NCI-H2196 (cell line): ENCODE results near the gene TMED1.

Experiments used
- DNase-seq: peaks from one replicate; lab custom pipeline; 2025; ENCODE audit not compliant: unreplicated experiment; lab: John Stamatoyannopoulos, UW

TMED1 gene

DNA sequence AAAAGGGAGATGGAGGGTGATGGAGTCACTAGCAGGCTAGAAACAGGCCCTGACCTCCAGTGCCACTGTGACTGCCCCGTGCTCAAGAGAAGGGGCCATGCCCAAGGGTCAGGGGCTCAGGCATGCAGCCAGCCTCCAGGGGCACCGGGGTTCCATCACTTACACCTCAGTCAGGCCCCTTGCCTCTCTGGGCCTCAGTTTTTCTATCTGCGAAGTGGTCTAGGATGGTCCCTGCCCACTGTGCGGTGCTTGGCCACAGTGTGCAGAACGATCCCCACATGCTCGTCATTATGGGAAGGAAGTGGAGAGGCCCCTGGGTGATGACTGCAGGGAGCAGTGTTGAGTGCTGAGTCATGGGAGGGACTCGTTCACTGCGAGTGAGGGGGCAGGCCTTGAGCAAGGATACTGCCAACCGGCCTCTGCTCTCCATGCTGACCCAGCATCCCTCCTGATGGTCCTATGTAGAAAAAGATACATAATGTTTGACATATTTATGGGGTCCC, 23.1 kb downstream of the TMED1 start:
- DNase-seq = no peak

DNA sequence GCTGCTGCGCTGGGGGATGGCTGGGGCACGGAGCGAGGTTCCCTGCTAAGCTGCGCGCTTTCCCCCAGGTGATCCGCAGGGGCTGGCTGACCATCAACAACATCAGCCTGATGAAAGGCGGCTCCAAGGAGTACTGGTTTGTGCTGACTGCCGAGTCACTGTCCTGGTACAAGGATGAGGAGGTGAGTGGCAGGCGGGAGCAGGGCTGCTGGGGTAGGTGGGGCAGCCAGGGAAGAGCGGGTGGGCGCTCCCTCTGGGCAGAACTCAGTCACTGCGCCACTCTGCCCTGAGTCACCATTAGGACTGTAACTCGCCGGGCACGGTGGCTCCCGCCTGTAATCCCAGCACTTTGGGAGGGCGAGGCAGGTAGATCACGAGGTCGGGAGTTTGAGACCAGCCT, 23.8 kb downstream of the TMED1 start:
- no peak for DNase-seq

DNA sequence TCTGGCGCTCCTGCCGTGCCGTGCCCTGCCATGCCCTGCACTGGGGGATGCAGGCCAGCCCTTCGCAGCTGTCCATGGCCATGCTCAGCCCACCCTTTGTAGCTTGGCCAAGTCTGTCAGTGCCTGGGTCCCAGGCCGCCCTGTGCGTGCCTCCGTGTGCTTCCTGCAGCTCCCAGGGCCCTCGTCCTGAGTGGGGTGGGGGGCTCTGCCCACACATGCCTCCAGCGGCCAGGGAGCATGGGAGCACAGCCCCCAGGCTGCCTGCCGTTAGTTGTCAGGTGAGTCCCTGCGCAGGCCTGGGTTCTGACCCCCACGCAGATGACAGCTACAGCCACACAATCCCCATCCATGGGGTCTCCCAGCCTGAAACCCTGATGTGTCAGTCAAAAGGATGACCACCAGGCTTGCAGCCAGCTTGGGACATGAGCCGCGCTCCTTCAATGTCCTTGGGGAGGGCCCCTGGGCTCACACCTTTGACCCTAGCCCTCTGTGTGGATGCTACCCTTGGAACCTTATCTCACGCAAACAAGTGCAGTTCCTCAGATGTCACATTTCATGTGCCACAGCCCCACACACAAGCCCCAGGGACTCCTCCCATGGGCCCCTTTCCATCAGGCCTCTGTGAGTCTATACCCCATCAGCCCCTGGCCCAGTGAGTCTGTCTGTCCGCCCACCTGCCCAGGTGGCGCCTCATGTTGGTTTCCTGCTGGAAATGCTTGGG, 24.5 kb downstream of the TMED1 start:
- DNase-seq = no peak

DNA sequence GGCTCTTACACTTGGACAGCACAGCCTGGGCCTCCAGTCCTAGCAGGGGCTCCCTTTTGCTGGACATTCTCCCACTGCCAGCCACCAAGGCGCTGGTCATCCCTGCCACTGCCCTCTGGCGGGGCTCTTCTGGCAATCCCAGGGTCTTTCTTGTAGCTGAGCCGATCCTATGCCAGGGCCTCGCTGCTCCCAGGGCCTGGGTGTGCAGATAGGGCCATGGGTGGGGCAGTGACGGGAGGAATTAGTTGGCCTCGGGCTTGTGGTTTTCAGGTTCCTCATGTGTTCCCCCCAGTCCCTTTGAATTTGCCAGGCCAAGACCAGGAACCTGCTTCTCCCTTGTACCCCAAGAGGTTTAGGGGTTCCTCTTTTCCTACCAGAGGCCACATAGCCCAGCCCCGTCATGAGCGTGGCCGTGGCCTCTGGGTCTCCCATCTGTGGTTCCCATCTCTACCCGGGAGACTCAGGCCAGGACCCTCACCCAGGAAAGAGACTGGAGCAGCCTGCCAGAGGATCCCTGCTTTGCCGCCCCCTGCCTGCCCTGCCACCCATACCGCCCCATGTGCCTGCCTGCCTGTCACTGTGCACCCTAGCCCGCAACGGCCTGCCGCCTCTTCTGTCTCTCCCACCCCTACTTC, 26.2 kb downstream of the TMED1 start:
- DNase-seq = no peak

- no peak for DNase-seq
Measured at GRCh38 chr19:10808937-10809649, 26.9 kb downstream of the TMED1 start.

DNA sequence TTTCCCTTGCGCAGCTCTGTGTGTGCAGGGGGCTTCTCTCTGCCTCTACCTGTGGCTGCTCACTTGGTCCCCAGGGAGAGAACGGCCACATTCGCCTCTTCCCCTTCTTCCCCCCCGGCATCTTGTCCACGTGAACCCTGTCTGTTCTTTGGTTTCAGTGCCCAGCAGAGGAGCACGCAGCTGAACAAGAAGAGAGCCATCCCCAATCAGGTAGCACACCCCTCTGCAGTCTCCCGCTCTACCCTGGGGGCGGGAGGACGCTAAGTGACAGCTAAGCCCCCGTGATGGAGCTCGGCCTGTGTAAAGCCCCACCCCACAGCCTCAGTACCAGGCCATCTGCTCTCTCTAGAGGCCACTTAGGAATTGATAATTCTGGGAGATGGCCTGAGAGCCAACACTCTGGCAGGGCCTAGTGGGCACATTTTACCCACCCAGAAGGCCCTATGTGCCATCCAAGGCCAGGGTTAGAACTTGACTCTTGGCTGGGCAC, 30.2 kb downstream of the TMED1 start:
- DNase-seq = no peak

GRCh38 chr19:10805065-10805757, 30.8 kb downstream of the TMED1 start:
- DNase-seq = no peak

GRCh38 chr19:10803252-10803651, 32.8 kb downstream of the TMED1 start:
- DNase-seq = no peak

DNA sequence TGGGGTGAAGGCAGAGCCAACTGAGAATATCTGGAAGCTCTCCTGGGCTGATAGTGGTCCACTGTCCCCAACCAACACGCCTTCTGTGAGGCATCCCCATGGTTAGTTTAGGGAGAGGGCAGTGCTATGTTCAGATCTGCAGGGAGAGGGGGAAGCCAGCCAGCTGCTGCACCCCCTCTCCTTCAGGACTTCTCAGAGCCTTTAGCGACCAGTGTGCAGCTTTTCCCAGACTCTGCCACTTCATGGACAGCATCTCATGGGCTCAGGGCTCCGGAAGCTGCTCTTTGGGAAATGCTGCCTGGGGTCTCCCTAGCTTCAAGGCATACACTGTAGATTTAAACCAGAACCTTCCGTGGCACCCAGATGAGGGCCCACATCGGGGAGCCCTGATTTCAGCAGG, 33.5 kb downstream of the TMED1 start:
- DNase-seq = no peak

DNA sequence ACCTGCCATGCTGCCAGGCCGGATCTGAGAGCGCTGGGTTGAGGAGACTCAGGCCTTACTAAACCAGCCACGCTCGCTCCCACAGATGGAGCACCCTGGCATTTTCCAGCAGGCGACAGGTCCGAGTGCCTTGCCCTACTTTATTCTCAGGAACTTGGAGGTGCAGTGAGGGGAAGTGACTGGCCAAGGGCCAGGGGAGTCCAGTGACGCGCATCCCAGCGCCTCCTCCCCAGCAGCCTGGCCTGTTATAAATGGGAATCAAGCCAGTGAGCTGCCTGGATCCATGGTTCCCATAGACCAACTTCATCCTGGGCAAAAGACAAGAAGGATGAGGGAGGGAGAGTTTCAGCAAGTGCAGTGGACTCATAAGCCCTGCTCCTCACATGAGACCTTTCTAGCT, 35.5 kb downstream of the TMED1 start:
- no peak for DNase-seq

DNA sequence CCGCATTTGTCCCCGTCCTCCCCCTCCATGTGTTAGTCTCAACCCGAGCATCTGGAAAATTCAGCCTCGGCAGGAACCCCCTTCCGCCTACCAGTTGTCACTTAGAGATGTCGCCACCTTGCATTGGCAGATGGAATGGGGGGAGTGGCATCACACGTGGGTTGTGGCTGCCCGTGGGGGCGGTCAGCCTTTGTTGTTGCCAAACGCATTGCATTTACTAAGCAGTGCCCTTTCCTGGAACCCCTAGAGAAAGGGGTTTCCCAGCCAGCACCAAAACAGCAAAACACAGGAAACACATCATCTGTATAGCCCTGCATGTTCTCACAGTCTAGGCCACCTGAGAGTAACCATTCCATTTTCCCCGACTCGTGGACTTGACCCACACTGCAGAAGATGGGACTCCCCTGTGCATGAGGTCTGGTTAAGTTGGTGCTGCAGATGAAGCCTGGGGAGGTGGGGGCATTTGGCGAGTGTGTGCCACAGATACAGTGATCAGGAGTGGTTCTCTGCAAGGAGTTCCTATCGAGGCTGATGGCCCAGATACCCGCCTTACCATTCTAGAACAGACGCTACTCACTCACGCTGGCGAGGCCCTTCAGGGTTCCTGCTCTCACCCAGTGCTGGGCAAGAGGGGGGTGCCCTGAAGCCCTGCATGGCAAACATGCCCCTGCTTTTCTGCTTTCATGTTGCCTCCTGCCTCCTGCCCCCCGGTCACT, 38.3 kb downstream of the TMED1 start:
- DNase-seq = no peak

DNA sequence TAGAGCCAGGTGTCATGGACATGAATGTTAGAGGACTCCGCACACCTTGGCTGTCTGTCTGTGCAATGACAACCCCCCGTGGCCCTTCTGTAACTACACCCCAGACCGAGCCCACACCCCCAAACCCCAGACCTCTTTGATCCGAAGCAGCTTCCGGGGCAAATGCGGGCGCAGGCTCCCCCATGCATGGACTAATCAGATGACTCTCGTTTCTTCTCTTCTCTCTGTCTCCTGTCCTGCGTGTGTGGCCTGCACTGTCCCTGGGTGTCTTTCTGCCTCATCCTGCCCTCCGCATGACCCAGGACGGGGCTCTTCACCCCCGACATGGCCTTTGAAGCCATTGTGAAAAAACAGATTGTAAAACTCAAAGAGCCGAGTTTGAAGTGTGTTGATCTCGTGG, 38.9 kb downstream of the TMED1 start:
- no peak for DNase-seq

GRCh38 chr19:10796653-10797052, 39.4 kb downstream of the TMED1 start:
- DNase-seq = no peak

DNA sequence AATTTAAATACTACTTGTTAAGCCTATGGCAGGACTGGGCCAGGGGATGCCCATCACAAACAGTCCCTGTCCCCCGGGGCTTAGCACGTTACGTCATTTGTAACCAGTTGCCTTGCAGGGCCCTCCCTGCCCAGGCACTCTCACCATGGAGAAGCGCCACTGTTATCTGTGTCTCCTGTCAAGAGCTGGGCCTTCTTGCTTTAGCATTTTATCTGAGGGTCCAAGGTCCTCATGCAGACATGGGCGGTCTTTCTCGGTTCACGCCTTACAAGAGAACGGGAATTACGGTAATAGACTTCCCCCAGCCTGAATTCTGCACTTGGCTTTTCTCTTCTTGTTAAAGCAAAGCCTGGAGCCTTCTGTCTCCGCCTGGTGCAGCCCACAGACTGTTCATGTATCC, 46.1 kb downstream of the TMED1 start:
- DNase-seq = no peak

DNA sequence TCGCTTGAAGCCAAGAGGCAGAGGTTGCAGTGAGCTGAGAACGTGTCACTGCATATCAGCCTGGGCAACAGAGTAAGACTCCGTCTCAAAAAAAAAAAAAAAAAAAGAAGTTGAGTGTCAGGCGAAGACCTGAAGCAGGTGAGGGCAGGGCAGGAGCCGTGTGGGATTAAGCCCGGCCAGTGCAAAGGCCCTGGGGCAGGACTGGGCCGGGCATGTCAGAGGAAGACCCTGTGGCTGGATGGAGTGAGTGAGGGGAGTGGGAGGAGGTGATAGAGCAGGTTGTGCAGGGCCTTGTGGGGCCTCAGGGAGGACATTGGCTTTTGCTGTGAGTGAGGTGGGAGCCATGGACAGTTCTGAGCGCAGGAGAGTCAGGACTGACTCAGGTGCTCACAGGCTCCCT, 47.9 kb downstream of the TMED1 start:
- DNase-seq = no peak

DNA sequence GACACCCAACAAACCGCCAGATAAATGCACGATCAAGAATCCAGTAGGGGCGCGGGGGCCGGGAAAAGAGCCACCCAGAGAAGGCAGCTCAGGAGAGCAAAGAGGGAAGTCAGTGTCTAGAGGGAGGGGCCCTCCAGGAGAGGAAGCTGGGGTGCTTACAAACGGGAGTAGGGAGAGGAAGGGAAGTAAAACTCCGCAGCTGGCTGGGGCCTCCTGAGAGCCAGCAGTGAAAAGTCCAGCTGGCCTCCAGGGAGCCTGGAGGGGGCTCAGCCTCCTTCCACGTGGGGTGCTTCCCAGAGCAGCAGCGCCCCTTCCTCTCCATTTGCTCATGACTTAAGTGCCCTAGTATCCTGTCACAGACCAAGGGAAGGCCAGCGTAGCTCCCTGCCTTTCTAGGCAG, 51.8 kb downstream of the TMED1 start:
- no peak for DNase-seq

DNA sequence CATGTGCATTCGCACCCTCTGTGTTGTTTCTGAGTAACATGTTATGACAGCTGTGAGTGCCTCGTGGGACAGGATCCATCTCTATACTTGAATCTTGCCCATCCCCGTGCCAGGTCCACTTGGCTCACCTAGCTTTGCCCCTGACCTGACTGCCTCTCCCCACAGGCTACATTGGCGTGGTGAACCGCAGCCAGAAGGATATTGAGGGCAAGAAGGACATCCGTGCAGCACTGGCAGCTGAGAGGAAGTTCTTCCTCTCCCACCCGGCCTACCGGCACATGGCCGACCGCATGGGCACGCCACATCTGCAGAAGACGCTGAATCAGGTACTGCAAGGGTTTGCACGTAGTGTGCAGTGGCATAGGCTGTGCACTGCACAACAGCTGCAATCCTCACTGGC, 53.2 kb downstream of the TMED1 start:
- DNase-seq = no peak
